Head of caudate nucleus (tissue), 42 donors: Measurements from ENCODE around the gene HSH2D.
A peak's percentile ranks its signal among the peaks of the same experiment; 100 is the strongest.
"Not testable (repeated sequence)": the region's sequence is repeated elsewhere in the genome, so short reads cannot be mapped to it uniquely, and the experiment has no call there.

Source experiments
- DNase-seq, 42 donors: peaks; one replicate each; pipeline versions ENCODE4 v3.0.0 to v3.0.0-alpha.2; 2020 to 2021; ENCODE audit warnings: mixed read lengths in 7 of 42
- intact Hi-C: fragments of 100-400 bp; cut with DNase I; formaldehyde crosslinking; loops from one replicate; pipeline ENCODE4 v1.15.0; 2022

Gene HSH2D

GRCh38 chr19:16117594-16118033 lies 25.9 kb upstream of the HSH2D start:
- no peak for DNase-seq
- intact Hi-C loops = no loop called here

DNA sequence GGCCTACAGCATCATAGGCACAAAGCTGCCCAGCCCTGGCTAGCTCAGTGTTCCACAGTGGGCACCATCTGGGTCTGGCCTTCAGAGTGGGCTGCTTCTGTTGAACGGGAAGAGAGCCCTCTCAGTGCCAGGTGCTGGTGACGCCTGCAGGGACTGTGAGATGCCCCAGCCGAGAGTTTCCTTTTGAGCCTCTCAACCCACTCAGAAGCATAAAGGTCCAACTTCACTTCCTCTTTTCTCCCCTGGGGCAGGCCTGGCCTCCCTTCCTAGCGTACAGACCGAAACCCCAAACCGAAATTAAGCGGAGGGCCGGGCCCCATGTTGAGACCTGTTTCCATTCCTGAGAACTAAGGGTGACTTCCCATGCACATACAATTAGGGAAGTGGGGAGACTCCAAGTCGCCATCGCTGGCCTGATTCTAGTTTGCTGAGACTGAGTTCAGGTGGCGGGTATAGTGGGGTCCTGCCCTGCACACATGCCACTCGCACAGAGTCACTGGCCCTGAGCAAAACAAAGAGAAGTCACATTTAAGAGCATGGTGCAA lies 24.9 kb upstream of the HSH2D start:
- intact Hi-C loops = no loop called here
- DNase-seq = peak in 13 of 42 donors; percentile 9 to 45 (median 22)

- intact Hi-C loops, DNase-seq: not testable (repeated sequence)
These were observed 24.2 kb upstream of the HSH2D start for GRCh38 chr19:16119075-16119857.

DNA sequence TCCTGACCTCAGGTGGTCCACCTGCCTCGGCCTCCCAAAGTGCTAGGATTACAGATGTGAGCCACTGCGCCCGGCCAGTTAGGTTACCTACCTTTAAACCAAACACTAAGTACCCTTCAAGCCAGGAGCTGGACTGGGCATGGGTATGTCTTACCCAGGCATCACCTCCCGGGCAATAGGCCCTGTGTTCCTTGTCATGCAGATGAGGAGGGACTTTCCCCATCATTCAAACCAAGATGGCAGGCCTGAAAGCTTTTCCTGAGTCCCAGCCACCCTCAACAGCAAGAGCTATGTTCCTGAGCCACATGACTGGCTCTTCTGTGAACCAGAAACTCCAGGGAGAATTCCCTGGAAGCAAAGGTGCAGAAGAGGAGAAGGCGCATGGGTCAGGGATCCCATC lies 22.3 kb upstream of the HSH2D start:
- no peak for DNase-seq
- intact Hi-C loops = no loop called here

DNA sequence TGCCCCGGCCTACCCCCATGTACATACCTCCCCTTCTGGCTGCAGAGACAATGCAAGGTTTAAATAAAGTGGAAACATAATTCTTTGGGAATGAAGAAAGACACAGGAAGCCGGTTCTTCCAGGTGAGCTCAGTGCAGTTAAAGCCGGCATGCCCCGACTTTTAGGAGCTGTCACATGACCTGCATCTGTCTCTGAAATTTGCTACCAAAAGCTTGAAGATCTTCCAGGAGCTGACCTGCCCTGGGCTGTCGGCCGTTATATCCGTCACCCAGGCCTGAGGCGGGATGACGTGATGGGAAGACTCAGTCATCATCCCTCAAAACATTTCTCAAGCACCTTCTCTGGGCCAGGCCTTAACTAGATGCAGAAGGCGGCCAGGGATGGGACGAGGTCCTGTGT lies 21.5 kb upstream of the HSH2D start:
- intact Hi-C loops = no loop called here
- DNase-seq = no peak

GRCh38 chr19:16124953-16125352 lies 18.5 kb upstream of the HSH2D start:
- DNase-seq = no peak
- intact Hi-C loops = no loop called here

- intact Hi-C loops = no loop called here
These were observed 17.6 kb upstream of the HSH2D start for GRCh38 chr19:16125737-16126495.

GRCh38 chr19:16127080-16127479 lies 16.4 kb upstream of the HSH2D start:
- DNase-seq = peak in 7 of 42 donors; percentile 13 to 49 (median 31)
- intact Hi-C loops = no loop called here

More at GRCh38 chr19:16125737-16126495, 17.6 kb upstream of the HSH2D start:
- DNase-seq = no peak

DNA sequence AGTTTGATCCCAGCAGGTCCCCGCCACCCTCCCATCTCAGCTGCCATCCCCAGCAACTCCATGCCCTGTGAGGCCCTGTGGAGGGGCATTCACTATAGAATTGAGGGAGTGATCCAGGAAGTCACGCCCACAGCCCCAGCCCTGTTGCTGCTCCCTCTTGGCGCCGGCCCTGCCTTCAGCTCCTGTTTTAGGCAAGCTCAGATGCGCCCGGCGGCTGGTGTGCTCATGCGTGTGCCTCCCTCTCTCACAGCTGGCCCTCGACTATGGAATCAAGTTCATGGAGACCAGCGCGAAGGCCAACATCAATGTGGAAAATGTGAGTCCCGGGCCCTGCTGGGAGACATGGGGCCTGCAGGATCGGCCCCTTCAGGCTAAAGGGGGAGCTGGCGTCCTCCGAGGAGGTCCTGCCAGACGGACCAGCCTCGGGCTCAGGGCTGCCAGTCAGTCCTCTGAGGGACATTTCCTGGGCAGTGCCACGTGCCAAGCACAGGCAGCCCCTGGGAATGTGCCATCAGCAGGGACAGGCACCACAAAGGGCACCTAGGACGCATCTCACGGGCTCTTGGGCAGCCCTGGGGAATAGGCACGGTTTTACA lies 15.6 kb upstream of the HSH2D start:
- intact Hi-C loops = no loop called here
- no peak for DNase-seq

DNA sequence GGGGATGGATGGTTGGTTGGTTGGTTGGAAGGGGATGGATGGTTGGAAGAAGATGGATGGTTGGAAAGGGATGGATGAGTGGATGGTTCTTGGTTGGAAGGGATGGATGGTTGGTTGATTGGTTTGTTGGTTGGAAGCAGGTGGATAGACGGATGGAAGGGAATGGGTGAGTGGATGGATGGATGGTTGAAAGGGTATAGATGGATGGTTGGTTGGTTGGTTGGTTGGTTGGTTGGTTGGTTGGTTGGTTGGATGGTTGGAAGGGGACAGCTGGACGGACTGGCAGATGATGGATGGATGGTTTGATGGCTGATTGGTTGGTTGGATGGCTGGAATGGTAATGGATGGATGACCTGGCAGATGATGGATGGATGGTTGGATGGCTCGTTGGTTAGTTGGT lies 11.8 kb upstream of the HSH2D start:
- no peak for DNase-seq
- intact Hi-C loops = no loop called here

- no peak for DNase-seq
- intact Hi-C loops = no loop called here
These were observed 9.7 kb upstream of the HSH2D start for GRCh38 chr19:16133818-16134217.

GRCh38 chr19:16134510-16134909 lies 9.0 kb upstream of the HSH2D start:
- no peak for DNase-seq
- intact Hi-C loops = no loop called here

GRCh38 chr19:16135430-16136127 lies 7.9 kb upstream of the HSH2D start:
- DNase-seq = no peak
- intact Hi-C loops = no loop called here

GRCh38 chr19:16136185-16136999 lies 7.1 kb upstream of the HSH2D start:
- no peak for DNase-seq
- intact Hi-C loops = no loop called here

DNA sequence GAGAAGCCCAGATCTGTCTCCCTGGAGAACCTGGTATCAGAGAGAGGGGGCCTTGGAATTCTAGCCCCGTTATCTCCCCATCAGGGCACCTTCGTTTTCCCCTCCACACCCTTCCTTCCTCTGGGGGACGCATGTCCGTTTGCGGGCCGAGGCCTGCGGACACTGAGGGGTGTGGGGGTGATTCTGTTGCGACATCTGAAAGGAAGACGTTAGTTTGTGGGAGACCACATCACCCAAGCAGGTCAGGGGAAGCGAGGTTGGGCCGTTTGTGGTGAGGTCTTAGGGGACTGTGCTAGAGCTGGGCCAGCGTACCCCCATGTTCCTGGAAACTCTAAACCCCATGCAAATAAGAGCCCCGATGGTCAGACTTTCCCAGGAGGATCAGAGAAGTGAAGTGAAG lies 3.7 kb upstream of the HSH2D start:
- intact Hi-C loops = no loop called here

DNA sequence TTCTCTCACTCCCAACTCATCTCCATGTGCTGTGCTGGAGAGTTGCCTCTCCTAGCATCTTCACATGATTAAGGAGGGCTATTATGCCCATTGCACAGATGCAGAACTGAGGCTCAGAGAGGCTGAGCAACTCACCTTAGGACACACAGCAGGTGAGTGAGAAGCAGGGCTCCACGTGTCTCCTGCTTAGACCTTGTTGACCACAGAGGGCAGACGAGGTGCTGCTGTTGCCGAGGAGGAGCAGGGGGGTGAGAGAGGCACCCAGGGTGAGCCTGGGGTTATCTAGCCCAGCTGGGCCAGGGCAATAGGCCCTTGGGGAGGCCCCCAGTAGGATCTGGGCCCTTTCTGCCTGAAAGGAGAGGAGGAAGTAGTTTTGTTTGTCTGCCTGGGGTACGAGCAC lies 2.4 kb upstream of the HSH2D start:
- DNase-seq = no peak
- intact Hi-C loops = no loop called here

More for the DNA sequence above, 3.7 kb upstream of the HSH2D start:
- no peak for DNase-seq

DNA sequence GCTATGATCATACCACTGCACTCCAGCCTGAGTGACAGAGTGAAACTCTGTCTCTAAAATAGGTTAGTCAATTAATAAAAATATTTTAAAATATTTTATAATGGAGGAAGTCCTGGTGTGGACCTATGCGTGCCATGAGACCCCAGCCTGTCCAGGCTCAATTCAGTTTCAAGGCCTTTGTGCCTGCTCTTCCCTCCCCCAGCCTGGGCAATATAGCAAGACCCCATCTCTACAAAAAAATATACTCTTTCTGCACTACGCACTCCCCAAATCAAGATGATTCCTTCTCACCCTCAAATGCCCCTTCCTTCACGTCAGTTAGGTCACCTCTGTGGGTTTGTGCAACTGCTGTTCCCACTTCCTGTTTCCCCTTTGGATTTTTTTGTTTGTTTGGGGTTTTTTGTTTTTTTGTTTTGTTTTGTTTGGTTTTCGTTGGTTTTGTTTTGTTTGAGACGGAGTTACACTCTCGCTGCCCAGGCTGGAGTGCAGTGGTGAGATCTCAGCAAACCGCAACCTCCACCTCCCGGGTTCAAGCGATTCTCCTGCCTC lies 1.4 kb upstream of the HSH2D start:
- DNase-seq = no peak
- intact Hi-C loops = no loop called here

GRCh38 chr19:16144216-16144581 lies 714 bp downstream of the HSH2D start:
- intact Hi-C loops = no loop called here

More at GRCh38 chr19:16144216-16144581, 714 bp downstream of the HSH2D start:
- no peak for DNase-seq
